Trophoblast cell (in vitro differentiated cells and primary cell): ENCODE data around the gene NUDC.

Experiments
- DNase-seq, 2 donors: peaks; one replicate each; pipeline ENCODE4 v3.0.0-alpha.2; 2016
- H2AFZ ChIP-seq: 2 replicates; pipeline ENCODE4 v1.6.1; 2013; ENCODE audit warnings: low read length, moderate library complexity, mild to moderate bottlenecking; ENCODE audit not compliant: insufficient read depth, poor library complexity
- H2AK5ac ChIP-seq: 2 replicates; pipeline ENCODE4 v1.6.1; 2013; ENCODE audit warnings: mild to moderate bottlenecking, low read length
- H2BK120ac ChIP-seq: 2 replicates; pipeline ENCODE4 v1.6.1; 2013; ENCODE audit warnings: low read length, mild to moderate bottlenecking, moderate library complexity; ENCODE audit not compliant: insufficient read depth, poor library complexity
- H2BK12ac ChIP-seq: 2 replicates; pipeline ENCODE4 v1.6.1; 2013; ENCODE audit warnings: mild to moderate bottlenecking, low read length, moderate library complexity
- H2BK5ac ChIP-seq: 2 replicates; pipeline ENCODE4 v1.6.1; 2013; ENCODE audit warnings: low read length, low read depth, moderate library complexity, mild to moderate bottlenecking; ENCODE audit not compliant: poor library complexity
- H3K14ac ChIP-seq: 2 replicates; pipeline ENCODE4 v1.6.1; 2013; ENCODE audit warnings: mild to moderate bottlenecking, low read length
- H3K18ac ChIP-seq: 2 replicates; pipeline ENCODE4 v1.6.1; 2013; ENCODE audit warnings: mild to moderate bottlenecking, low read length
- H3K23ac ChIP-seq: 2 replicates; pipeline ENCODE4 v1.6.1; 2013; ENCODE audit warnings: low read length
- H3K27ac ChIP-seq: 2 replicates; pipeline ENCODE4 v1.5.1; 2013; ENCODE audit warnings: low read depth, mild to moderate bottlenecking, inconsistent platforms, low read length, moderate library complexity
- H3K27me3 ChIP-seq: 2 replicates; pipeline ENCODE4 v1.6.1; 2013; ENCODE audit warnings: inconsistent platforms, mild to moderate bottlenecking, low read length, moderate library complexity; ENCODE audit not compliant: insufficient read depth
- H3K36me3 ChIP-seq, 2 experiments: 1 replicate in 1 of 2; 2 replicates in 1 of 2; pipeline ENCODE4 v1.6.1; 2013; ENCODE audit warnings: low read length in 2 of 2, mild to moderate bottlenecking in 2 of 2, moderate library complexity in 1 of 2; ENCODE audit not compliant: insufficient read depth in 2 of 2, control insufficient read depth in 1 of 2
- H3K4ac ChIP-seq: 2 replicates; pipeline ENCODE4 v1.6.1; 2013; ENCODE audit warnings: low read depth, mild to moderate bottlenecking, low read length, moderate library complexity
- H3K4me1 ChIP-seq, 2 experiments: 1 replicate in 1 of 2; 2 replicates in 1 of 2; pipeline ENCODE4 v1.6.1; 2013; ENCODE audit warnings: low read length in 2 of 2, mild to moderate bottlenecking in 2 of 2, moderate library complexity in 1 of 2; ENCODE audit not compliant: insufficient read depth in 2 of 2, control insufficient read depth in 1 of 2
- H3K4me2 ChIP-seq: 2 replicates; pipeline ENCODE4 v1.6.1; 2013; ENCODE audit warnings: inconsistent platforms, mild to moderate bottlenecking, low read length, moderate library complexity
- H3K4me3 ChIP-seq: 2 replicates; pipeline ENCODE4 v1.5.1; 2013; ENCODE audit warnings: mild to moderate bottlenecking, low read depth, low read length, inconsistent platforms
- H3K79me1 ChIP-seq: one replicate; pipeline ENCODE4 v1.6.1; 2013; ENCODE audit warnings: low read length
- H3K79me2 ChIP-seq: 2 replicates; pipeline ENCODE4 v1.6.1; 2013; ENCODE audit warnings: low read length, mild to moderate bottlenecking; ENCODE audit not compliant: control insufficient read depth, insufficient read depth, poor library complexity
- H3K9ac ChIP-seq: 2 replicates; pipeline ENCODE4 v1.6.1; 2013; ENCODE audit warnings: mild to moderate bottlenecking, low read length
- H3K9me3 ChIP-seq: 2 replicates; pipeline ENCODE4 v1.6.1; 2013; ENCODE audit warnings: low read depth, mild to moderate bottlenecking, control low read depth, inconsistent platforms, low read length; ENCODE audit not compliant: insufficient read depth
- H4K12ac ChIP-seq: 2 replicates; pipeline ENCODE4 v1.6.1; 2013; ENCODE audit warnings: low read depth, mild to moderate bottlenecking, low read length, moderate library complexity
- H4K8ac ChIP-seq: 2 replicates; pipeline ENCODE4 v1.6.1; 2013; ENCODE audit warnings: low read depth, mild to moderate bottlenecking, low read length, moderate library complexity
- H4K91ac ChIP-seq: one replicate; pipeline ENCODE4 v1.6.1; 2013; ENCODE audit warnings: low read depth, mild to moderate bottlenecking, low read length, moderate library complexity
- WGBS: extraction: QIAGEN DNeasy Blood & Tissue Kit; methylation state at CpG from one replicate; pipeline ENCODE4 v1.1.7; 2013; ENCODE audit warnings: missing lambda C conversion rate; ENCODE audit not compliant: insufficient read length, insufficient coverage; ENCODE audit errors: extremely low coverage; 5-methylcytosine and 5-hydroxymethylcytosine counted together

NUDC gene

DNA sequence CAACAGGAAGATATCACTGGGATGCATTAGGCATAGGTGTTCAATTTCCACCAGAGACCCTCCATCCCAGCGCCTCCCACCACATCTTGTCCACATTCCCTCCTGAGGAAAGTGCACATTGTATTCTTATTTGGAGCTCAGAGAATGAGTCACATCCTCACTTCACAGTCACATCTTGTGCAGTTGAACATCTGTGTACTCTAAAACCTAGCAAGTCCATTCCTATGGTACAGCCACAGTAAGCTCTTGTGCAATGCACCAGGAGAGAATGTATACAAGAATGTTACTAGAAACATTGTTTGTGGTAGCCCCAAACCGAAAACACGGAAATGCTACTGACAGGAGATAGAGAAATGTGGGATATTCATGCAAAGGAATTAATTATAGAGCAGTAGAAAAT is 40.3 kb downstream of the NUDC start:
- Histone ChIP-seq H3K79me2 (peaks cover 7% of the 10 kb centered on the region), H3K27me3 (no peaks in the 10 kb centered on the region), H2AFZ (no peak overlapping the region), H2AK5ac (no peak overlapping the region), H3K79me1 (peaks cover 7% of the 10 kb centered on the region), H3K4me1 (peaks cover 0 to 8% of the 10 kb centered on the region in 2 experiments), H4K12ac (no peak overlapping the region), H3K9me3 (peaks cover 1% of the 10 kb centered on the region), H3K27ac (no peak overlapping the region), H4K8ac (no peak overlapping the region), H3K4me2 (no peak overlapping the region), H3K36me3 (no peaks in the 10 kb centered on the region), H2BK5ac (no peak overlapping the region), H4K91ac (no peak overlapping the region), H3K9ac (no peak overlapping the region), H2BK12ac (no peak overlapping the region), H3K4ac (no peak overlapping the region), H3K4me3 (no peak overlapping the region), H3K18ac (no peak overlapping the region), H3K14ac (no peak overlapping the region), H2BK120ac (no peak overlapping the region), H3K23ac (no peak overlapping the region)
- peak; percentile 28 to 51 for DNase-seq
- no CpG with 5 or more reads among the region's 3 CpGs for WGBS

DNA sequence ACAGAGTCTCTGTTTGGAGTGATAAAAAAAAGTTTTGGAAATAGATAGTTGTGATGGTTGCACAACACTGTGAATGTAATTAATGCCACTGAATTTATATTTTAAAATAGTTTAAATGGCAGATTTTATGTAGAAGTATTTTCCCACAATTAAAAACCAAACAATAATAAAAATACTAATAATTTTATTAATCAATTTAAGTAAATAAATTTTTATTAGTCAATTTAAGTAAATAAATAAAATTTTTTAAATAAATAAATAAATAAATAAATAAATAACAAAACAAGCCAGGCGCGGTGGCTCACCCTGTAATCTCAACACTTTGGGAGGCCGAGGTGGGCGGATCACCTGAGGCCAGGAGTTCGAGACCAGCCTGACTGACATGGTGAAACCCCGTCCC is 43.7 kb downstream of the NUDC start:
- Histone ChIP-seq H4K8ac (no peak overlapping the region), H3K23ac (no peak overlapping the region), H3K4ac (no peak overlapping the region), H3K36me3 (no peaks in the 10 kb centered on the region), H2AFZ (no peak overlapping the region), H3K9me3 (no peaks in the 10 kb centered on the region), H3K4me3 (no peak overlapping the region), H3K27ac (no peak overlapping the region), H2BK12ac (no peak overlapping the region), H3K4me2 (no peak overlapping the region), H4K12ac (no peak overlapping the region), H4K91ac (no peak overlapping the region), H3K9ac (no peak overlapping the region), H3K79me2 (no peaks in the 10 kb centered on the region), H3K79me1 (no peaks in the 10 kb centered on the region), H2BK5ac (no peak overlapping the region), H3K4me1 (peaks cover 0 to 4% of the 10 kb centered on the region in 2 experiments), H3K27me3 (no peaks in the 10 kb centered on the region), H3K14ac (no peak overlapping the region), H3K18ac (no peak overlapping the region), H2BK120ac (no peak overlapping the region), H2AK5ac (no peak overlapping the region)
- no CpG with 5 or more reads among the region's 6 CpGs for WGBS
- no peak for DNase-seq

DNA sequence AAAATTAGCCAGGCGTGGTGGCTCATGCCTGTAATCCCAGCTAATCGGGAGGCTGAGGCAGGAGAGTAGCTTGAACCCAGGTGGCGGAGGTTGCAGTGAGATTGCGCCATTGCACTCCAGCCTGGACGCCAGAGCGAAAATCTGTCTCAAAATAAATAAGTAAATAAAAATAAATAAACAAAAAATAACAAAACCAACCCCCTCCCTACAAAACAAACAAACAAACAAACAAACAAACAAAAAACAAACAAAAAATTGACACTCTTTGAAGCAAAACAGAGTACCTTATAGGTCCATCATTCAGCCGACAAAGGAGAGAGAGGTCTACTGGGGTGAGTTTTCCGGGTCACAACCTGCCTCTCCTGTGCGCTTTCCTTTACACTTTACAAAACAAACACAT is 44.1 kb downstream of the NUDC start:
- Histone ChIP-seq H3K79me1 (no peaks in the 10 kb centered on the region), H3K4ac (no peak overlapping the region), H2BK12ac (no peak overlapping the region), H3K27ac (no peak overlapping the region), H3K14ac (no peak overlapping the region), H3K18ac (no peak overlapping the region), H2AK5ac (no peak overlapping the region), H3K9me3 (no peaks in the 10 kb centered on the region), H3K27me3 (no peaks in the 10 kb centered on the region), H4K12ac (no peak overlapping the region), H3K79me2 (no peaks in the 10 kb centered on the region), H2AFZ (no peak overlapping the region), H3K4me2 (no peak overlapping the region), H3K4me3 (no peak overlapping the region), H3K4me1 (peaks cover 0 to 4% of the 10 kb centered on the region in 2 experiments), H3K23ac (no peak overlapping the region), H2BK120ac (no peak overlapping the region), H4K91ac (no peak overlapping the region), H3K9ac (no peak overlapping the region), H2BK5ac (no peak overlapping the region), H3K36me3 (no peaks in the 10 kb centered on the region), H4K8ac (no peak overlapping the region)
- no CpG with 5 or more reads among the region's 9 CpGs for WGBS
- no peak for DNase-seq

DNA sequence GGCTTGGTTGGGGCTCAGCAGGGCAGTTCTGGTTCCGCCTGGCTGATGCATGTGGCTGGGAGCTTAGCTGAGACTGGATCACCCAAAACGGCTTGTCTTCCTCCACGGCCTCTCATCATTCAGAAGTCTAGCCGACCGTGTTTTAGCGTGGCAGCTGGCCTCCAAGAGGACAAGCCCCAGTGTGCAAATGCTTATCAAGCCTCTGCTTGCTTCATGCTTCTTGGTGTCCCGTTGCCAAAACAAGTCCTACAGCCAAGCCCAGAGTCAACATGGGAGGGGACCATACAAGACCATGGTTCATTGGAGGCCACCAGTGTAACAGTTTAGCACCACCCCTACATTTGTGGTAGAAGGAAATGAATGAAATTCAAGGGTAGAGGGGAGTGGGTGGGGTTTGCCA is 49.3 kb downstream of the NUDC start:
- Histone ChIP-seq H3K27me3 (no peaks in the 10 kb centered on the region), H4K12ac (no peak overlapping the region), H3K27ac (no peak overlapping the region), H2BK120ac (no peak overlapping the region), H3K23ac (no peak overlapping the region), H3K9me3 (no peaks in the 10 kb centered on the region), H3K36me3 (no peaks in the 10 kb centered on the region), H3K18ac (no peak overlapping the region), H4K8ac (no peak overlapping the region), H3K79me1 (no peaks in the 10 kb centered on the region), H2AFZ (no peak overlapping the region), H3K4ac (no peak overlapping the region), H3K9ac (no peak overlapping the region), H3K4me1 (no peaks in the 10 kb centered on the region), H3K4me2 (no peak overlapping the region), H2BK12ac (no peak overlapping the region), H2AK5ac (no peak overlapping the region), H4K91ac (no peak overlapping the region), H2BK5ac (no peak overlapping the region), H3K14ac (no peak overlapping the region), H3K79me2 (no peaks in the 10 kb centered on the region), H3K4me3 (no peak overlapping the region)
- DNase-seq = no peak
- no CpG with 5 or more reads among the region's 7 CpGs for WGBS
